GM23338 (cell line): ENCODE data around the gene FST.

ENCODE experiments used
- CREB1 ChIP-seq: fragments of 250-450 bp; sonication (Bioruptor Pico); IDR thresholded peaks from 2 replicates; pipeline ENCODE4 v1.5.0; 2020; ENCODE audit warnings: low read depth, mild to moderate bottlenecking, moderate library complexity
- EZH2 ChIP-seq: fragments of 200-600 bp; sonication (generic); IDR thresholded peaks from one replicate; pipeline ENCODE4 v1.8.0; 2017; ENCODE audit warnings: antibody characterized with exemption, mild to moderate bottlenecking, low read depth; ENCODE audit not compliant: unreplicated experiment
- EZH2phosphoT487 ChIP-seq: fragments of 200-600 bp; sonication (generic); IDR thresholded peaks from one replicate; pipeline ENCODE4 v1.8.1; 2018; ENCODE audit warnings: antibody characterized with exemption; ENCODE audit not compliant: unreplicated experiment
- JUNB ChIP-seq: IDR thresholded peaks from one replicate; pipeline ENCODE4 v1.6.1; 2016; ENCODE audit warnings: antibody characterized with exemption; ENCODE audit not compliant: unreplicated experiment
- NANOG ChIP-seq: IDR thresholded peaks from 2 replicates; pipeline ENCODE4 v1.6.1; 2016; ENCODE audit warnings: antibody characterized with exemption, borderline replicate concordance
- POLR2AphosphoS5 ChIP-seq: IDR thresholded peaks from 2 replicates; pipeline ENCODE4 v1.6.1; 2016; ENCODE audit warnings: antibody characterized with exemption, low read depth
- ZNF114 ChIP-seq: fragments of 250-450 bp; sonication (Bioruptor Pico); IDR thresholded peaks from 2 replicates; pipeline ENCODE4 v1.5.0; 2020; ENCODE audit warnings: mild to moderate bottlenecking, moderate library complexity
- TF ChIP-seq, protein P1 (sequence below), 2 experiments: fragments of 200-600 bp in 1 of 2; sonication (generic) in 1 of 2; conservative IDR thresholded peaks; 2 replicates each; pipeline versions ENCODE4 v1.5.1 to v1.6.1; 2016 to 2017; ENCODE audit warnings: antibody characterized with exemption in 2 of 2, low read depth in 2 of 2, mild to moderate bottlenecking in 2 of 2, moderate library complexity in 1 of 2
- TF ChIP-seq, protein P2 (sequence below): IDR thresholded peaks from 2 replicates; pipeline ENCODE4 v1.6.1; 2016; ENCODE audit warnings: antibody characterized with exemption
- TF ChIP-seq, protein P3 (sequence below): IDR thresholded peaks from one replicate; pipeline ENCODE4 v1.6.1; 2018; ENCODE audit warnings: antibody characterized with exemption; ENCODE audit not compliant: unreplicated experiment
- TF ChIP-seq, protein P4 (sequence below): fragments of 250-450 bp; sonication (Bioruptor Pico); IDR thresholded peaks from 2 replicates; pipeline ENCODE4 v1.5.0; 2020; ENCODE audit warnings: mild to moderate bottlenecking, moderate library complexity

DNA sequence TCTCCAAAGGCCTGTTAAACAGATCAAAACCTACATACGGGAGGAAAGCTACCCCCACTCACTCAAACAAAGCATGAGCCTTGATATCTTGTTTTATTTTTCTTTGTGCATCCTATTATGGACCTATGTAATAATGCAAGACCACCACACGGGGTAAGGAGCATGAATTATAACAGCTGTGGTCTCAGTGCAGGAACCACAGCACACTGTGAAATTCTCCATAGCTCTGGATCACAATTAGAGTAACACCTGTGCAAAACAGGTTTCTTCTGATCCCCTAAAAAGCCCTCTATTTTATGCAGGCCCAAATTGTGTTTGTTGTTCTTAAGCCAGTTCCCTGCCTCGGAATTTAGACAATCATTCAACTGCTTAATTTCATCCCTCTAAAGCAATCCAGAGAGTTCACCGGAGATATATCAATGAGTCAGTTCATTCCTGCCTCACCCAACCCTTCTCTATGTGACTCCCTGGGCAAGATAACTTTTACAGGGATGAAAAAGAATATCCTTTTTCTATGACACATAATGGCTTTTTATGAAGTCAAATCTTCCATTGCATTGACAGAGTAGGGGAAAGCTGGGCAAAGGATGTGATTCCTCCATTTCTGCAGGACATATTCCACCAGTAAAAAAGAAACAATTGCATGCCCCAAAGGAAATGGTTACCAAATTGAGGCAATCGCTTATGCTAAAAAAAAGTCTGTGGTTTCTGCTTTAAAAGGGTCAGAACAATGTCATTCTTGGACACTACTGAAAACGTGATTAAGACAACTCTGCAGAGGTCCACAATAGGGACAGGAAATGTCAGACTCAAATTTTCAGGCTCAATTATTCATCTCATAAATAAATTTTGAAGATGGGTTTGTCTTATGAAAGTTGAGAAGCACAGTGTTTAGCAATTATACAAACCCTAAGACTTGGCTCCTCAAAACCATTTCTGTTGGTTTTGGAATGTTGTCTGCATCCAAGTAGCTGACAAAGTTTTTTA is 41.6 kb upstream of the FST start:
- TF ChIP-seq EZH2phosphoT487, result no peak
- no peak for TF ChIP-seq EZH2
- TF ChIP-seq, protein P1, sequence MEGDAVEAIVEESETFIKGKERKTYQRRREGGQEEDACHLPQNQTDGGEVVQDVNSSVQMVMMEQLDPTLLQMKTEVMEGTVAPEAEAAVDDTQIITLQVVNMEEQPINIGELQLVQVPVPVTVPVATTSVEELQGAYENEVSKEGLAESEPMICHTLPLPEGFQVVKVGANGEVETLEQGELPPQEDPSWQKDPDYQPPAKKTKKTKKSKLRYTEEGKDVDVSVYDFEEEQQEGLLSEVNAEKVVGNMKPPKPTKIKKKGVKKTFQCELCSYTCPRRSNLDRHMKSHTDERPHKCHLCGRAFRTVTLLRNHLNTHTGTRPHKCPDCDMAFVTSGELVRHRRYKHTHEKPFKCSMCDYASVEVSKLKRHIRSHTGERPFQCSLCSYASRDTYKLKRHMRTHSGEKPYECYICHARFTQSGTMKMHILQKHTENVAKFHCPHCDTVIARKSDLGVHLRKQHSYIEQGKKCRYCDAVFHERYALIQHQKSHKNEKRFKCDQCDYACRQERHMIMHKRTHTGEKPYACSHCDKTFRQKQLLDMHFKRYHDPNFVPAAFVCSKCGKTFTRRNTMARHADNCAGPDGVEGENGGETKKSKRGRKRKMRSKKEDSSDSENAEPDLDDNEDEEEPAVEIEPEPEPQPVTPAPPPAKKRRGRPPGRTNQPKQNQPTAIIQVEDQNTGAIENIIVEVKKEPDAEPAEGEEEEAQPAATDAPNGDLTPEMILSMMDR (conservative IDR thresholded peaks at IDR 0.05; ENCODE audit: low read depth in 2 of 2), result no peak
- no peak for TF ChIP-seq CREB1 (CRISPR knock-in tag)
- no peak for TF ChIP-seq JUNB
- TF ChIP-seq POLR2AphosphoS5, result no peak
- TF ChIP-seq, protein P2, sequence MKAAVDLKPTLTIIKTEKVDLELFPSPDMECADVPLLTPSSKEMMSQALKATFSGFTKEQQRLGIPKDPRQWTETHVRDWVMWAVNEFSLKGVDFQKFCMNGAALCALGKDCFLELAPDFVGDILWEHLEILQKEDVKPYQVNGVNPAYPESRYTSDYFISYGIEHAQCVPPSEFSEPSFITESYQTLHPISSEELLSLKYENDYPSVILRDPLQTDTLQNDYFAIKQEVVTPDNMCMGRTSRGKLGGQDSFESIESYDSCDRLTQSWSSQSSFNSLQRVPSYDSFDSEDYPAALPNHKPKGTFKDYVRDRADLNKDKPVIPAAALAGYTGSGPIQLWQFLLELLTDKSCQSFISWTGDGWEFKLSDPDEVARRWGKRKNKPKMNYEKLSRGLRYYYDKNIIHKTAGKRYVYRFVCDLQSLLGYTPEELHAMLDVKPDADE, result no peak
- TF ChIP-seq, protein P3, sequence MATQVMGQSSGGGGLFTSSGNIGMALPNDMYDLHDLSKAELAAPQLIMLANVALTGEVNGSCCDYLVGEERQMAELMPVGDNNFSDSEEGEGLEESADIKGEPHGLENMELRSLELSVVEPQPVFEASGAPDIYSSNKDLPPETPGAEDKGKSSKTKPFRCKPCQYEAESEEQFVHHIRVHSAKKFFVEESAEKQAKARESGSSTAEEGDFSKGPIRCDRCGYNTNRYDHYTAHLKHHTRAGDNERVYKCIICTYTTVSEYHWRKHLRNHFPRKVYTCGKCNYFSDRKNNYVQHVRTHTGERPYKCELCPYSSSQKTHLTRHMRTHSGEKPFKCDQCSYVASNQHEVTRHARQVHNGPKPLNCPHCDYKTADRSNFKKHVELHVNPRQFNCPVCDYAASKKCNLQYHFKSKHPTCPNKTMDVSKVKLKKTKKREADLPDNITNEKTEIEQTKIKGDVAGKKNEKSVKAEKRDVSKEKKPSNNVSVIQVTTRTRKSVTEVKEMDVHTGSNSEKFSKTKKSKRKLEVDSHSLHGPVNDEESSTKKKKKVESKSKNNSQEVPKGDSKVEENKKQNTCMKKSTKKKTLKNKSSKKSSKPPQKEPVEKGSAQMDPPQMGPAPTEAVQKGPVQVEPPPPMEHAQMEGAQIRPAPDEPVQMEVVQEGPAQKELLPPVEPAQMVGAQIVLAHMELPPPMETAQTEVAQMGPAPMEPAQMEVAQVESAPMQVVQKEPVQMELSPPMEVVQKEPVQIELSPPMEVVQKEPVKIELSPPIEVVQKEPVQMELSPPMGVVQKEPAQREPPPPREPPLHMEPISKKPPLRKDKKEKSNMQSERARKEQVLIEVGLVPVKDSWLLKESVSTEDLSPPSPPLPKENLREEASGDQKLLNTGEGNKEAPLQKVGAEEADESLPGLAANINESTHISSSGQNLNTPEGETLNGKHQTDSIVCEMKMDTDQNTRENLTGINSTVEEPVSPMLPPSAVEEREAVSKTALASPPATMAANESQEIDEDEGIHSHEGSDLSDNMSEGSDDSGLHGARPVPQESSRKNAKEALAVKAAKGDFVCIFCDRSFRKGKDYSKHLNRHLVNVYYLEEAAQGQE, result no peak
- no peak for TF ChIP-seq ZNF114 (CRISPR knock-in tag)
- TF ChIP-seq, protein P4, sequence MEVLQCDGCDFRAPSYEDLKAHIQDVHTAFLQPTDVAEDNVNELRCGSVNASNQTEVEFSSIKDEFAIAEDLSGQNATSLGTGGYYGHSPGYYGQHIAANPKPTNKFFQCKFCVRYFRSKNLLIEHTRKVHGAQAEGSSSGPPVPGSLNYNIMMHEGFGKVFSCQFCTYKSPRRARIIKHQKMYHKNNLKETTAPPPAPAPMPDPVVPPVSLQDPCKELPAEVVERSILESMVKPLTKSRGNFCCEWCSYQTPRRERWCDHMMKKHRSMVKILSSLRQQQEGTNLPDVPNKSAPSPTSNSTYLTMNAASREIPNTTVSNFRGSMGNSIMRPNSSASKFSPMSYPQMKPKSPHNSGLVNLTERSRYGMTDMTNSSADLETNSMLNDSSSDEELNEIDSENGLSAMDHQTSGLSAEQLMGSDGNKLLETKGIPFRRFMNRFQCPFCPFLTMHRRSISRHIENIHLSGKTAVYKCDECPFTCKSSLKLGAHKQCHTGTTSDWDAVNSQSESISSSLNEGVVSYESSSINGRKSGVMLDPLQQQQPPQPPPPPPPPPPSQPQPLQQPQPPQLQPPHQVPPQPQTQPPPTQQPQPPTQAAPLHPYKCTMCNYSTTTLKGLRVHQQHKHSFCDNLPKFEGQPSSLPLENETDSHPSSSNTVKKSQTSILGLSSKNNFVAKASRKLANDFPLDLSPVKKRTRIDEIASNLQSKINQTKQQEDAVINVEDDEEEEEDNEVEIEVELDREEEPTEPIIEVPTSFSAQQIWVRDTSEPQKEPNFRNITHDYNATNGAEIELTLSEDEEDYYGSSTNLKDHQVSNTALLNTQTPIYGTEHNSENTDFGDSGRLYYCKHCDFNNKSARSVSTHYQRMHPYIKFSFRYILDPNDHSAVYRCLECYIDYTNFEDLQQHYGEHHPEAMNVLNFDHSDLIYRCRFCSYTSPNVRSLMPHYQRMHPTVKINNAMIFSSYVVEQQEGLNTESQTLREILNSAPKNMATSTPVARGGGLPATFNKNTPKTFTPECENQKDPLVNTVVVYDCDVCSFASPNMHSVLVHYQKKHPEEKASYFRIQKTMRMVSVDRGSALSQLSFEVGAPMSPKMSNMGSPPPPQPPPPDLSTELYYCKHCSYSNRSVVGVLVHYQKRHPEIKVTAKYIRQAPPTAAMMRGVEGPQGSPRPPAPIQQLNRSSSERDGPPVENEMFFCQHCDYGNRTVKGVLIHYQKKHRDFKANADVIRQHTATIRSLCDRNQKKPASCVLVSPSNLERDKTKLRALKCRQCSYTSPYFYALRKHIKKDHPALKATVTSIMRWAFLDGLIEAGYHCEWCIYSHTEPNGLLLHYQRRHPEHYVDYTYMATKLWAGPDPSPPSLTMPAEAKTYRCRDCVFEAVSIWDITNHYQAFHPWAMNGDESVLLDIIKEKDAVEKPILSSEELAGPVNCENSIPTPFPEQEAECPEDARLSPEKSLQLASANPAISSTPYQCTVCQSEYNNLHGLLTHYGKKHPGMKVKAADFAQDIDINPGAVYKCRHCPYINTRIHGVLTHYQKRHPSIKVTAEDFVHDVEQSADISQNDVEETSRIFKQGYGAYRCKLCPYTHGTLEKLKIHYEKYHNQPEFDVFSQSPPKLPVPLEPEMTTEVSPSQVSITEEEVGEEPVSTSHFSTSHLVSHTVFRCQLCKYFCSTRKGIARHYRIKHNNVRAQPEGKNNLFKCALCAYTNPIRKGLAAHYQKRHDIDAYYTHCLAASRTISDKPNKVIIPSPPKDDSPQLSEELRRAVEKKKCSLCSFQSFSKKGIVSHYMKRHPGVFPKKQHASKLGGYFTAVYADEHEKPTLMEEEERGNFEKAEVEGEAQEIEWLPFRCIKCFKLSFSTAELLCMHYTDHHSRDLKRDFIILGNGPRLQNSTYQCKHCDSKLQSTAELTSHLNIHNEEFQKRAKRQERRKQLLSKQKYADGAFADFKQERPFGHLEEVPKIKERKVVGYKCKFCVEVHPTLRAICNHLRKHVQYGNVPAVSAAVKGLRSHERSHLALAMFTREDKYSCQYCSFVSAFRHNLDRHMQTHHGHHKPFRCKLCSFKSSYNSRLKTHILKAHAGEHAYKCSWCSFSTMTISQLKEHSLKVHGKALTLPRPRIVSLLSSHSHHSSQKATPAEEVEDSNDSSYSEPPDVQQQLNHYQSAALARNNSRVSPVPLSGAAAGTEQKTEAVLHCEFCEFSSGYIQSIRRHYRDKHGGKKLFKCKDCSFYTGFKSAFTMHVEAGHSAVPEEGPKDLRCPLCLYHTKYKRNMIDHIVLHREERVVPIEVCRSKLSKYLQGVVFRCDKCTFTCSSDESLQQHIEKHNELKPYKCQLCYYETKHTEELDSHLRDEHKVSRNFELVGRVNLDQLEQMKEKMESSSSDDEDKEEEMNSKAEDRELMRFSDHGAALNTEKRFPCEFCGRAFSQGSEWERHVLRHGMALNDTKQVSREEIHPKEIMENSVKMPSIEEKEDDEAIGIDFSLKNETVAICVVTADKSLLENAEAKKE (CRISPR knock-in tag), result no peak
- TF ChIP-seq NANOG, result no peak
